Fibroblast of lung (primary cell): ENCODE measurements around the gene RNF157. TPM values are rescaled to one million over a fixed set of nuclear protein-coding genes. Genes with fewer than 3 reads are reported as not detected.

Experiments
- DNase-seq, 2 donors: peaks; one replicate each; pipeline versions ENCODE4 v3.0.0 to v3.0.0-alpha.2; 2010; ENCODE audit warnings: low read depth in 2 of 2
- H2AFZ ChIP-seq: 2 replicates; pipeline ENCODE4 v1.5.1; 2012; ENCODE audit warnings: low read length, control low read depth, inconsistent platforms
- H3K27ac ChIP-seq: 2 replicates; pipeline ENCODE4 v1.5.1; 2011; ENCODE audit warnings: low read length, control low read depth; ENCODE audit not compliant: insufficient read depth
- H3K27me3 ChIP-seq: 2 replicates; pipeline ENCODE4 v1.5.1; 2011; ENCODE audit warnings: mild to moderate bottlenecking, low read length; ENCODE audit not compliant: control insufficient read depth, insufficient read depth
- H3K36me3 ChIP-seq: 2 replicates; pipeline ENCODE4 v1.5.1; 2011; ENCODE audit warnings: low read length; ENCODE audit not compliant: control insufficient read depth, insufficient read depth
- H3K4me1 ChIP-seq: 2 replicates; pipeline ENCODE4 v1.5.1; 2011; ENCODE audit warnings: low read length; ENCODE audit not compliant: control insufficient read depth, insufficient read depth; ENCODE audit errors: extremely low read depth
- H3K4me2 ChIP-seq: 2 replicates; pipeline ENCODE4 v1.5.1; 2011; ENCODE audit warnings: low read length, control low read depth; ENCODE audit not compliant: insufficient read depth; ENCODE audit errors: extremely low read depth
- H3K4me3 ChIP-seq, 4 experiments: fragments of 200-600 bp in 1 of 4; sonication (generic) in 1 of 4; replicated peaks in 1 of 4; 2 replicates each; pipeline ENCODE4 v1.5.1; 2011 to 2016; ENCODE audit warnings: low read length in 4 of 4, low read depth in 3 of 4, mild to moderate bottlenecking in 3 of 4, control low read depth in 2 of 4, inconsistent platforms in 1 of 4, mixed read lengths in 1 of 4; ENCODE audit not compliant: insufficient read depth in 1 of 4; ENCODE audit errors: control extremely low read depth in 1 of 4
- H3K79me2 ChIP-seq: 2 replicates; pipeline ENCODE4 v1.5.1; 2012; ENCODE audit warnings: mild to moderate bottlenecking, low read length, inconsistent platforms; ENCODE audit not compliant: control insufficient read depth, insufficient read depth
- H3K9ac ChIP-seq: 2 replicates; pipeline ENCODE4 v1.5.1; 2011; ENCODE audit warnings: mild to moderate bottlenecking, low read length, control low read depth; ENCODE audit not compliant: insufficient read depth
- H3K9me3 ChIP-seq: 2 replicates; pipeline ENCODE4 v1.5.1; 2012; ENCODE audit warnings: low read depth, low read length; ENCODE audit not compliant: control insufficient read depth, insufficient read depth
- H4K20me1 ChIP-seq: 2 replicates; pipeline ENCODE4 v1.5.1; 2011; ENCODE audit warnings: low read length; ENCODE audit not compliant: control insufficient read depth, insufficient read depth; ENCODE audit errors: extremely low read depth
- EZH2 ChIP-seq: IDR thresholded peaks from 2 replicates; pipeline ENCODE4 v1.5.1; 2012; ENCODE audit warnings: low read length, control low read depth, mild to moderate bottlenecking; ENCODE audit errors: missing control alignments
- polyA plus RNA-seq, 2 donors: library from polyadenylated mRNA; depleted of rRNA in 1 of 2; stranded (reverse) in 1 of 2; unstranded in 1 of 2; fragments of >200 nt; gene quantifications; 2 replicates each; pipeline ENCODE4 v1.2.1, GENCODE V29; 2011 to 2012; ENCODE audit warnings: missing spikeins in 1 of 2
- total RNA-seq: library from RNA; depleted of rRNA; stranded (reverse); fragments of >200 nt; gene quantifications from 2 replicates; pipeline ENCODE4 v1.2.1, GENCODE V29; 2014
- TF ChIP-seq, protein P1 (sequence below), 2 donors: IDR thresholded peaks in 1 of 2; conservative IDR thresholded peaks in 1 of 2; 1 replicate in 1 of 2; 2 replicates in 1 of 2; pipeline ENCODE4 v1.5.1; 2011 to 2012; ENCODE audit warnings: low read length in 2 of 2, control low read depth in 1 of 2, inconsistent platforms in 1 of 2, low read depth in 1 of 2, mild to moderate bottlenecking in 1 of 2

Gene RNF157
- total and polyA plus RNA-seq, 2 donors (not counting 1 experiment from before 2014, with no cell fraction given): 2.0 to 3.1 TPM

DNA sequence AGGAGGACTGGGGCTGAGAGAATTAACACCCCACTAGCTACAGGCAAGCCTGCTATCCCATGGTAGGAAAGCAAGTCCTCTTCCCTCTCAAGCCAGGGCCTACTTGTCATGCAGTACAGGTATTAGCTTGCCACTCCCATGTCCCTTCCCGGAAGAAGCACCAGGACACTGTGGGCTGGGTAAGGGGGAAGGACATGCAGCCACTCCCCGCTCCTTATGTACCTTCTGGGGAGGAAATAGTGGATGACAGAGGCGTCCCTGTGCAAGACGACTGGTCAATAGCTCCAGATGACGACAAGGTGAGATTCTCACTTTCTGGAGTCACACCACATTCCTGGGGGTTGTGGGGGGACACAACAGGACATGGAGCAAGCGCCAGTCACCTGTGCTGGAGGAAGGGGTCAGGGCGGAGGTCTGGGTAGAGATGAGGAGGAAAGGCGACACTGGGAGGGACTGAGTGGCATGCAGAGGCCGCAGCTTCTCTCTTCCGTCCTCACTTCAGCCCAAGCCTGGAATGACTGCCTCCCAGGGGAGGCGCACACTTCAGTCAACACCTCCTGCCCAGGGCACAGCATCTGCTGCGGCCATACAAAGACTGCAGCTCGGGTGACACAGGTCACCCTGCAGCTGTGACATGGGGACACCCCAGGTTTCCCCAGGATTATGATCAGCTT lies 84.2 kb downstream of the RNF157 start:
- Histone ChIP-seq H3K79me2 (no peaks in the 10 kb centered on the region), H3K9me3 (no peaks in the 10 kb centered on the region), H4K20me1 (no peaks in the 10 kb centered on the region), H3K4me1 (no peaks in the 10 kb centered on the region), H3K27me3 (peaks cover 6% of the 10 kb centered on the region), H3K36me3 (no peaks in the 10 kb centered on the region), H3K9ac (no peak overlapping the region), H2AFZ (no peak overlapping the region), H3K4me2 (no peak overlapping the region), H3K4me3 (no peak overlapping the region), H3K27ac (no peak overlapping the region)
- no peak for DNase-seq
- TF ChIP-seq, protein P1, sequence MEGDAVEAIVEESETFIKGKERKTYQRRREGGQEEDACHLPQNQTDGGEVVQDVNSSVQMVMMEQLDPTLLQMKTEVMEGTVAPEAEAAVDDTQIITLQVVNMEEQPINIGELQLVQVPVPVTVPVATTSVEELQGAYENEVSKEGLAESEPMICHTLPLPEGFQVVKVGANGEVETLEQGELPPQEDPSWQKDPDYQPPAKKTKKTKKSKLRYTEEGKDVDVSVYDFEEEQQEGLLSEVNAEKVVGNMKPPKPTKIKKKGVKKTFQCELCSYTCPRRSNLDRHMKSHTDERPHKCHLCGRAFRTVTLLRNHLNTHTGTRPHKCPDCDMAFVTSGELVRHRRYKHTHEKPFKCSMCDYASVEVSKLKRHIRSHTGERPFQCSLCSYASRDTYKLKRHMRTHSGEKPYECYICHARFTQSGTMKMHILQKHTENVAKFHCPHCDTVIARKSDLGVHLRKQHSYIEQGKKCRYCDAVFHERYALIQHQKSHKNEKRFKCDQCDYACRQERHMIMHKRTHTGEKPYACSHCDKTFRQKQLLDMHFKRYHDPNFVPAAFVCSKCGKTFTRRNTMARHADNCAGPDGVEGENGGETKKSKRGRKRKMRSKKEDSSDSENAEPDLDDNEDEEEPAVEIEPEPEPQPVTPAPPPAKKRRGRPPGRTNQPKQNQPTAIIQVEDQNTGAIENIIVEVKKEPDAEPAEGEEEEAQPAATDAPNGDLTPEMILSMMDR (conservative IDR thresholded peaks at IDR 0.05 in 1 of 2, IDR thresholded peaks at IDR 0.05 in 1 of 2; ENCODE audit: low read depth in 1 of 2, low read length in 2 of 2): no peak
- TF ChIP-seq EZH2: no peak

DNA sequence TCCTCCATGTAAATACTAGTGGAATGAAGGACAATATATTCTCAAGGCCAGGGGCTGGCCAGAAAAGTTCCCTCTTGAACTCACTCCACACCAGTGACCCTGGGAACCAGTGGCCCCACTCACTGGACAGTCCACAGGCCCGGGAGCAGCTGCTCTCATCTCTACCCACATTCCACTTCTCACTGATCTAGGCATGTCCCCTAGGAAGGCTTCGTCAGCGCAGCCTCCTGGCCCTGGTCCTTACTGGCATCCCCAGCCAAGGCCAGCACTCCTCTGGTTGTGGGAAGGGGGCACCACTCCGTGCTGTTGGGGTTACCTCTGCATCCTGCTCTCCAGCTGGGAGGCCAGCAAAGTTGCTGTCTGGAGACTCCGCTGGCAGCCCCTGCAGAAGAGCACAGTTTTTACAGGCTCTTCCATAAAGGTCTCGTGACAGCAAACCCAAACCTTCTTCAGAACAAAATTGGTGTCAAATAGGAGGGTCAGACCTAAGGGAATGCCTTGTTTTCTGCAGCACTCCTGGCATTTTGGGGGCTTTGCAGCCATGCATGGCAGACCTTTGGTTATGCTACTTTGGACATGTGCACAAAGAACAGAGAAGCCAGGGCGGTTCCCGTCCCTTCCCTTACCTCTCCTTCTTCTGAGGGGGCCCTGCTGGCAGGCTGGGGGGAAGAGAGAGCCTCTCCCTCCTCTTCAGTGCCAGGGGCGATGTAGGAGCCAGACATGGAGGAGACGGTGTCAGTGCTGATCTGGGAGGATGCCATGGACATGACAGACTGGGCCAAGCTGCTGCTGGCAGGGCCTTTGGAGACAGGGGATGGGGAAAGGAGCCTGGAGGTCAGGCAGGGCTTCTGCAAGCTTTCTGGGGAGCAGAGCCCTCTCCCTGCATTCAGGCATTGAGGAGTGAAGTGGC lies 85.1 kb downstream of the RNF157 start:
- no peak for DNase-seq
- H3K4me3 ChIP-seq: no peak overlapping the region
- no peak overlapping the region for H3K4me2 ChIP-seq
- no peak overlapping the region for H3K27ac ChIP-seq
- TF ChIP-seq EZH2: no peak
- TF ChIP-seq, protein P1 (conservative IDR thresholded peaks at IDR 0.05 in 1 of 2, IDR thresholded peaks at IDR 0.05 in 1 of 2; ENCODE audit: low read depth in 1 of 2, low read length in 2 of 2): no peak
- H3K4me1 ChIP-seq: no peaks in the 10 kb centered on the region
- H4K20me1 ChIP-seq: no peaks in the 10 kb centered on the region
- H3K79me2 ChIP-seq: no peaks in the 10 kb centered on the region
- H3K27me3 ChIP-seq: peaks cover 6% of the 10 kb centered on the region
- H2AFZ ChIP-seq: no peak overlapping the region
- H3K9ac ChIP-seq: no peak overlapping the region
- no peaks in the 10 kb centered on the region for H3K9me3 ChIP-seq
- no peaks in the 10 kb centered on the region for H3K36me3 ChIP-seq

DNA sequence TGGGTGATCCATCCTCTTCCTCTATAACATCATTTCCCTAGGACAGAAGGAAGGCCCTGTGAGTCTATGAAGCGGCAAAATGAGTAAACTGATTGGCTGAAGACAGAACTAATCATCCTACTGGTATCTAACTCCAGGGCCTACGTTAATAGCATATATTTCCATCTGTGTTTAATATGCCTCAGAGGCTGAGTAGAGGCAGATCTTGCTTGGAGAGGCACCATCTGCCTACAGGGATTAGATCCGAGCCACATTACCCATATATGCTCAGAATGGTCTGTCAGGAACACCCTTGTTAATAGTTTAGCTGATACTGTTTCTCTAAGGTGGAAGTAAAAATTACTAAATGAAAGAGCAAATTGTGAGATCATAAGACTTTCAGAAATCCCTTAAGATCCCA lies 86.0 kb downstream of the RNF157 start:
- no peak overlapping the region for H3K4me2 ChIP-seq
- no peaks in the 10 kb centered on the region for H3K9me3 ChIP-seq
- no peaks in the 10 kb centered on the region for H4K20me1 ChIP-seq
- no peak overlapping the region for H2AFZ ChIP-seq
- no peak for DNase-seq
- H3K79me2 ChIP-seq: no peaks in the 10 kb centered on the region
- no peaks in the 10 kb centered on the region for H3K36me3 ChIP-seq
- H3K4me1 ChIP-seq: no peaks in the 10 kb centered on the region
- H3K27ac ChIP-seq: no peak overlapping the region
- H3K9ac ChIP-seq: no peak overlapping the region
- no peak overlapping the region for H3K4me3 ChIP-seq
- TF ChIP-seq, protein P1 (conservative IDR thresholded peaks at IDR 0.05 in 1 of 2, IDR thresholded peaks at IDR 0.05 in 1 of 2; ENCODE audit: low read depth in 1 of 2, low read length in 2 of 2): no peak
- TF ChIP-seq EZH2: no peak
- H3K27me3 ChIP-seq: peaks cover 6% of the 10 kb centered on the region
